Measurements from ENCODE around the gene PPIB.

- TF ChIP-seq USF2 (CRISPR knock-in tag; IDR thresholded peaks at IDR 0.05): no peak
- no peak for TF ChIP-seq GABPB2 (CRISPR knock-in tag; conservative IDR thresholded peaks at IDR 0.05)
- TF ChIP-seq CTCF (IDR thresholded peaks at IDR 0.05 in 2 of 3, conservative IDR thresholded peaks at IDR 0.05 in 1 of 3; ENCODE audit: insufficient read depth in 2 of 3, low read depth in 1 of 3, low read length in 3 of 3): no peak
- no peak for TF ChIP-seq ZNF316 (IDR thresholded peaks at IDR 0.05)
- no peak for TF ChIP-seq NR2C2 (CRISPR knock-in tag; IDR thresholded peaks at IDR 0.05)
- no peak for TF ChIP-seq NR2C2 (tag; IDR thresholded peaks at IDR 0.05)
- TF ChIP-seq SNAPC5 (CRISPR knock-in tag; IDR thresholded peaks at IDR 0.05): no peak
- no peak for TF ChIP-seq EZH2 (IDR thresholded peaks at IDR 0.05; ENCODE audit: borderline replicate concordance, low read depth, low read length)
- TF ChIP-seq DDX20 (tag; IDR thresholded peaks at IDR 0.05; ENCODE audit: low read depth): no peak
- TF ChIP-seq POLR2AphosphoS5 (IDR thresholded peaks at IDR 0.05; ENCODE audit: control insufficient read depth, insufficient read depth, low read depth, low read length): no peak
Observed at GRCh38 chr15:64130159-64130558, 32.7 kb downstream of the PPIB start.

Data from K562 (cell line).